ENCODE data around the gene PLXDC1.

The PLXDC1 gene

GRCh38 chr17:39151150-39151942, at the start of gene PLXDC1:
Gene PLXDC1 (minus strand): TSS chr17:39151637. CDS start chr17:39151437, 200 bp downstream.
- DNase-seq (ENCODE audit: low spot score), result no peak

- no peak for DNase-seq (ENCODE audit: low spot score)
Observed at GRCh38 chr17:39200957-39201510, 49.6 kb upstream of the PLXDC1 start.

- DNase-seq (ENCODE audit: low spot score), result peak; percentile 81
Observed at GRCh38 chr17:39200070-39200879, 48.8 kb upstream of the PLXDC1 start, which contains the start of gene RPL19. Gene RPL19 (plus strand): TSS chr17:39200283. CDS start chr17:39200345, 62 bp downstream.

- DNase-seq (ENCODE audit: low spot score), result peak; percentile 97
Observed at GRCh38 chr17:39199820-39200069, 48.3 kb upstream of the PLXDC1 start.

- no peak for DNase-seq (ENCODE audit: low spot score)
Observed at GRCh38 chr17:39198186-39198566, 46.7 kb upstream of the PLXDC1 start.

- DNase-seq (ENCODE audit: low spot score), result peak; percentile 90
Observed at GRCh38 chr17:39197380-39198185, 46.1 kb upstream of the PLXDC1 start, which contains the start of gene CACNB1. Gene CACNB1 (minus strand): TSS chr17:39197669. CDS start chr17:39197495, 174 bp downstream.

GRCh38 chr17:39196808-39197291, 45.4 kb upstream of the PLXDC1 start:
- DNase-seq (ENCODE audit: low spot score), result no peak

- no peak for DNase-seq (ENCODE audit: low spot score)
Observed at GRCh38 chr17:39196241-39196807, 44.9 kb upstream of the PLXDC1 start.

- DNase-seq (ENCODE audit: low spot score), result no peak
Observed at GRCh38 chr17:39195568-39196160, 44.2 kb upstream of the PLXDC1 start.

- DNase-seq (ENCODE audit: low spot score), result no peak
Observed at GRCh38 chr17:39194985-39195524, 43.6 kb upstream of the PLXDC1 start.

GRCh38 chr17:39194089-39194984, 42.9 kb upstream of the PLXDC1 start:
- peak; percentile 92 for DNase-seq (ENCODE audit: low spot score)

- no peak for DNase-seq (ENCODE audit: low spot score)
Observed at GRCh38 chr17:39193346-39193745, 41.9 kb upstream of the PLXDC1 start.

- DNase-seq (ENCODE audit: low spot score), result no peak
Observed at GRCh38 chr17:39192901-39193300, 41.5 kb upstream of the PLXDC1 start.

- no peak for DNase-seq (ENCODE audit: low spot score)
Observed at GRCh38 chr17:39191750-39192510, 40.5 kb upstream of the PLXDC1 start.

GRCh38 chr17:39187152-39187830, 35.9 kb upstream of the PLXDC1 start:
- DNase-seq (ENCODE audit: low spot score), result no peak

GRCh38 chr17:39186481-39187002, 35.1 kb upstream of the PLXDC1 start:
- no peak for DNase-seq (ENCODE audit: low spot score)

- DNase-seq (ENCODE audit: low spot score), result no peak
Observed at GRCh38 chr17:39183720-39184119, 32.3 kb upstream of the PLXDC1 start.

GRCh38 chr17:39183045-39183444, 31.6 kb upstream of the PLXDC1 start:
- no peak for DNase-seq (ENCODE audit: low spot score)
